WTC11 (cell line): ENCODE measurements around the gene NTRK2. TPM values are rescaled to one million over a fixed set of nuclear protein-coding genes. Genes with fewer than 3 reads are reported as not detected.

Source experiments
- ATAC-seq: fragments of 200-7000 bp; cut with Tn5 transposase; 2 replicates; pipeline ENCODE4 v1.10.0; 2021; ENCODE audit warnings: mild to moderate bottlenecking, moderate library complexity
- CTCF ChIA-PET: fragments of 300-600 bp; sonication (Branson Sonifier 250); formaldehyde crosslinking; loops from one replicate; lab custom pipeline; 2021; ENCODE audit warnings: antibody characterized with exemption; lab: Charles Lee
- POLR2A ChIA-PET: fragments of 350-600 bp; sonication (Branson Sonifier 250); formaldehyde crosslinking; loops from one replicate; lab custom pipeline; 2021; ENCODE audit warnings: antibody characterized with exemption; lab: Charles Lee
- DNase-seq: peaks from one replicate; pipeline ENCODE4 v3.0.0; 2021; ENCODE audit warnings: low spot score
- H3K27ac Mint-ChIP-seq: 2 replicates; pipeline ENCODE4 v1.8.0; 2021; ENCODE audit warnings: mixed read lengths
- H3K27me3 Mint-ChIP-seq: 2 replicates; pipeline ENCODE4 v1.8.0; 2021; ENCODE audit warnings: low read depth, mild to moderate bottlenecking, moderate library complexity, mixed read lengths
- H3K36me3 Mint-ChIP-seq: 2 replicates; pipeline ENCODE4 v1.8.0; 2021; ENCODE audit warnings: mixed read lengths
- H3K4me1 Mint-ChIP-seq: 2 replicates; pipeline ENCODE4 v1.8.0; 2022; ENCODE audit warnings: mixed read lengths
- H3K4me3 Mint-ChIP-seq: 2 replicates; pipeline ENCODE4 v1.8.0; 2021; ENCODE audit warnings: mild to moderate bottlenecking, moderate library complexity, mixed read lengths
- H3K9me3 Mint-ChIP-seq: 2 replicates; pipeline ENCODE4 v1.8.0; 2021; ENCODE audit warnings: mixed read lengths
- CREB1 ChIP-seq: sonication (generic); formaldehyde crosslinking; IDR thresholded peaks from 2 replicates; pipeline ENCODE4 v1.8.0; 2023; ENCODE audit warnings: mild to moderate bottlenecking, missing genetic modification reagents
- ELF4 ChIP-seq: sonication (generic); formaldehyde crosslinking; IDR thresholded peaks from 2 replicates; pipeline ENCODE4 v1.8.1; 2022; ENCODE audit warnings: low read depth, mild to moderate bottlenecking, moderate library complexity, missing genetic modification reagents
- EMX1 ChIP-seq: fragments of 250-450 bp; sonication (Bioruptor Pico); IDR thresholded peaks from 2 replicates; pipeline ENCODE4 v1.8.0; 2021; ENCODE audit warnings: mild to moderate bottlenecking
- ERG ChIP-seq: fragments of 250-450 bp; sonication (Bioruptor Pico); IDR thresholded peaks from 2 replicates; pipeline ENCODE4 v1.8.0; 2021; ENCODE audit warnings: mild to moderate bottlenecking
- ESRRA ChIP-seq: sonication (generic); formaldehyde crosslinking; IDR thresholded peaks from 2 replicates; pipeline ENCODE4 v1.8.1; 2022; ENCODE audit warnings: mild to moderate bottlenecking, missing genetic modification reagents, borderline replicate concordance
- ETV6 ChIP-seq: sonication (generic); formaldehyde crosslinking; IDR thresholded peaks from 2 replicates; pipeline ENCODE4 v1.8.1; 2022; ENCODE audit warnings: mild to moderate bottlenecking, missing genetic modification reagents
- FOXK1 ChIP-seq: sonication (generic); formaldehyde crosslinking; IDR thresholded peaks from 2 replicates; pipeline ENCODE4 v1.8.0; 2022; ENCODE audit warnings: mild to moderate bottlenecking, moderate library complexity, missing genetic modification reagents
- HMGA2 ChIP-seq: fragments of 250-450 bp; sonication (Bioruptor Pico); IDR thresholded peaks from 2 replicates; pipeline ENCODE4 v1.4.0; 2021; ENCODE audit warnings: mild to moderate bottlenecking, moderate library complexity
- JUN ChIP-seq: sonication (generic); formaldehyde crosslinking; IDR thresholded peaks from 2 replicates; pipeline ENCODE4 v1.8.0; 2023; ENCODE audit warnings: mild to moderate bottlenecking, missing genetic modification reagents
- NFE2L1 ChIP-seq: sonication (generic); formaldehyde crosslinking; IDR thresholded peaks from 2 replicates; pipeline ENCODE4 v1.8.1; 2023; ENCODE audit warnings: missing genetic modification reagents
- PRRX2 ChIP-seq: fragments of 250-450 bp; sonication (Bioruptor Pico); IDR thresholded peaks from 2 replicates; pipeline ENCODE4 v1.8.0; 2021; ENCODE audit warnings: mild to moderate bottlenecking
- RELA ChIP-seq: sonication (generic); formaldehyde crosslinking; IDR thresholded peaks from 2 replicates; pipeline ENCODE4 v1.8.1; 2022; ENCODE audit warnings: missing genetic modification reagents, mild to moderate bottlenecking, borderline replicate concordance
- SMAD3 ChIP-seq: sonication (generic); formaldehyde crosslinking; IDR thresholded peaks from 2 replicates; pipeline ENCODE4 v1.8.0; 2022; ENCODE audit warnings: missing genetic modification reagents, mild to moderate bottlenecking, borderline replicate concordance
- SOX15 ChIP-seq: fragments of 250-450 bp; sonication (Bioruptor Pico); IDR thresholded peaks from 2 replicates; pipeline ENCODE4 v1.9.0; 2021; ENCODE audit warnings: mild to moderate bottlenecking
- USF1 ChIP-seq: sonication (generic); formaldehyde crosslinking; IDR thresholded peaks from 2 replicates; pipeline ENCODE4 v1.8.0; 2022; ENCODE audit warnings: mild to moderate bottlenecking, missing genetic modification reagents
- ZMAT4 ChIP-seq: fragments of 250-450 bp; sonication (Bioruptor Pico); IDR thresholded peaks from 2 replicates; pipeline ENCODE4 v1.9.0; 2021; ENCODE audit warnings: mild to moderate bottlenecking
- ZNF219 ChIP-seq: sonication (generic); formaldehyde crosslinking; IDR thresholded peaks from 2 replicates; pipeline ENCODE4 v1.8.0; 2023; ENCODE audit warnings: missing genetic modification reagents, mild to moderate bottlenecking, borderline replicate concordance
- total RNA-seq: library from RNA; stranded (reverse); gene quantifications from 3 replicates; pipeline ENCODE4 v1.2.3, GENCODE V29; 2021
- TF ChIP-seq, protein P1 (sequence below): sonication (generic); formaldehyde crosslinking; conservative IDR thresholded peaks from 2 replicates; pipeline ENCODE4 v1.8.1; 2022; ENCODE audit warnings: mild to moderate bottlenecking, missing genetic modification reagents
- TF ChIP-seq, protein P2 (sequence below): fragments of 250-450 bp; sonication (Bioruptor Pico); IDR thresholded peaks from 2 replicates; pipeline ENCODE4 v2.1.2; 2022; ENCODE audit warnings: mild to moderate bottlenecking, moderate library complexity
- TF ChIP-seq, protein P3 (sequence below): sonication (generic); formaldehyde crosslinking; IDR thresholded peaks from 2 replicates; pipeline ENCODE4 v1.8.0; 2023; ENCODE audit warnings: missing genetic modification reagents, mild to moderate bottlenecking, borderline replicate concordance

The NTRK2 gene
- total RNA-seq, 1 experiment from 2014 or later = 0.02 TPM

DNA sequence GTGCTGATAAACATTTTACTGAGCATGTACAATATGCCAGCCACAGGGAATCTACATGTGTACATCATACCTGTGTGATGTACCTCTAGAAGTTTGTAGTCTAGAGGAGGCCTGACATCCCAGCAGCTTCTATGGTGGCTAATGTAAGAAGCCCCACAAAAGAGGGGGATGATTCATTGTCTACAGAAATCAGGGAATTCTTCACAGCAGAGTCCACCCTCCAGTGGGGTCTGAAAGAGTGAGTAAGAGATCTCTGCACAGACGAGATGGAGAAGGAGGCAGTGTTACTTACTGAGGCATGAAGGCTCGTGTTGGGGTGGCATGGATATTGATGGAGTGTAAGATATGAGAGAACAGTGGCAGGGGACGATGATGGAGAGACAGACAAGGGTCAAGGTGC, 103.0 kb downstream of the NTRK2 start (continued):
- TF ChIP-seq PRRX2 (CRISPR knock-in tag) = no peak

GRCh38 chr9:84773022-84773421, 103.5 kb downstream of the NTRK2 start:
- no peak for ATAC-seq
- TF ChIP-seq NFE2L1 (no peak), RELA (CRISPR knock-in tag) (no peak), ESRRA (no peak), FOXK1 (CRISPR knock-in tag) (no peak), ZMAT4 (CRISPR knock-in tag) (no peak), ETV6 (no peak), ELF4 (no peak), CREB1 (CRISPR knock-in tag) (no peak), ZNF219 (no peak), JUN (CRISPR knock-in tag) (no peak), SMAD3 (CRISPR knock-in tag) (no peak), SOX15 (no peak), EMX1 (CRISPR knock-in tag) (no peak), HMGA2 (CRISPR knock-in tag) (no peak), USF1 (CRISPR knock-in tag) (no peak), ERG (CRISPR knock-in tag) (no peak)
- TF ChIP-seq, protein P1, sequence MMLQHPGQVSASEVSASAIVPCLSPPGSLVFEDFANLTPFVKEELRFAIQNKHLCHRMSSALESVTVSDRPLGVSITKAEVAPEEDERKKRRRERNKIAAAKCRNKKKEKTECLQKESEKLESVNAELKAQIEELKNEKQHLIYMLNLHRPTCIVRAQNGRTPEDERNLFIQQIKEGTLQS (CRISPR knock-in tag) = no peak
- TF ChIP-seq, protein P2, sequence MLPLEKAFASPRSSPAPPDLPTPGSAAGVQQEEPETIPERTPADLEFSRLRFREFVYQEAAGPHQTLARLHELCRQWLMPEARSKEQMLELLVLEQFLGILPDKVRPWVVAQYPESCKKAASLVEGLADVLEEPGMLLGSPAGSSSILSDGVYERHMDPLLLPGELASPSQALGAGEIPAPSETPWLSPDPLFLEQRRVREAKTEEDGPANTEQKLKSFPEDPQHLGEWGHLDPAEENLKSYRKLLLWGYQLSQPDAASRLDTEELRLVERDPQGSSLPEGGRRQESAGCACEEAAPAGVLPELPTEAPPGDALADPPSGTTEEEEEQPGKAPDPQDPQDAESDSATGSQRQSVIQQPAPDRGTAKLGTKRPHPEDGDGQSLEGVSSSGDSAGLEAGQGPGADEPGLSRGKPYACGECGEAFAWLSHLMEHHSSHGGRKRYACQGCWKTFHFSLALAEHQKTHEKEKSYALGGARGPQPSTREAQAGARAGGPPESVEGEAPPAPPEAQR (CRISPR knock-in tag) = no peak
- TF ChIP-seq, protein P3, sequence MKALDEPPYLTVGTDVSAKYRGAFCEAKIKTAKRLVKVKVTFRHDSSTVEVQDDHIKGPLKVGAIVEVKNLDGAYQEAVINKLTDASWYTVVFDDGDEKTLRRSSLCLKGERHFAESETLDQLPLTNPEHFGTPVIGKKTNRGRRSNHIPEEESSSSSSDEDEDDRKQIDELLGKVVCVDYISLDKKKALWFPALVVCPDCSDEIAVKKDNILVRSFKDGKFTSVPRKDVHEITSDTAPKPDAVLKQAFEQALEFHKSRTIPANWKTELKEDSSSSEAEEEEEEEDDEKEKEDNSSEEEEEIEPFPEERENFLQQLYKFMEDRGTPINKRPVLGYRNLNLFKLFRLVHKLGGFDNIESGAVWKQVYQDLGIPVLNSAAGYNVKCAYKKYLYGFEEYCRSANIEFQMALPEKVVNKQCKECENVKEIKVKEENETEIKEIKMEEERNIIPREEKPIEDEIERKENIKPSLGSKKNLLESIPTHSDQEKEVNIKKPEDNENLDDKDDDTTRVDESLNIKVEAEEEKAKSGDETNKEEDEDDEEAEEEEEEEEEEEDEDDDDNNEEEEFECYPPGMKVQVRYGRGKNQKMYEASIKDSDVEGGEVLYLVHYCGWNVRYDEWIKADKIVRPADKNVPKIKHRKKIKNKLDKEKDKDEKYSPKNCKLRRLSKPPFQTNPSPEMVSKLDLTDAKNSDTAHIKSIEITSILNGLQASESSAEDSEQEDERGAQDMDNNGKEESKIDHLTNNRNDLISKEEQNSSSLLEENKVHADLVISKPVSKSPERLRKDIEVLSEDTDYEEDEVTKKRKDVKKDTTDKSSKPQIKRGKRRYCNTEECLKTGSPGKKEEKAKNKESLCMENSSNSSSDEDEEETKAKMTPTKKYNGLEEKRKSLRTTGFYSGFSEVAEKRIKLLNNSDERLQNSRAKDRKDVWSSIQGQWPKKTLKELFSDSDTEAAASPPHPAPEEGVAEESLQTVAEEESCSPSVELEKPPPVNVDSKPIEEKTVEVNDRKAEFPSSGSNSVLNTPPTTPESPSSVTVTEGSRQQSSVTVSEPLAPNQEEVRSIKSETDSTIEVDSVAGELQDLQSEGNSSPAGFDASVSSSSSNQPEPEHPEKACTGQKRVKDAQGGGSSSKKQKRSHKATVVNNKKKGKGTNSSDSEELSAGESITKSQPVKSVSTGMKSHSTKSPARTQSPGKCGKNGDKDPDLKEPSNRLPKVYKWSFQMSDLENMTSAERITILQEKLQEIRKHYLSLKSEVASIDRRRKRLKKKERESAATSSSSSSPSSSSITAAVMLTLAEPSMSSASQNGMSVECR (CRISPR knock-in tag) = no peak
- Mint-ChIP-seq H3K36me3 (no peaks in the 10 kb centered on the region), H3K4me1 (peaks cover 15% of the 10 kb centered on the region), H3K9me3 (no peaks in the 10 kb centered on the region; the same call in 1 of the 2 replicates), H3K27ac (no peak overlapping the region), H3K27me3 (no peaks in the 10 kb centered on the region), H3K4me3 (no peak overlapping the region)
- POLR2A ChIA-PET = no interaction called here
- DNase-seq = no peak
- CTCF ChIA-PET = no interaction called here
